GM19372 (cell line): ENCODE results near the gene CENPT.

Source experiments
- ATAC-seq: cut with Tn5 transposase; IDR thresholded peaks from one replicate; pipeline ENCODE4 v1.9.1; 2021; ENCODE audit warnings: mild to moderate bottlenecking, low read depth, moderate library complexity; ENCODE audit not compliant: unreplicated experiment

The CENPT gene

GRCh38 chr16:67820608-67821259 is 26.8 kb downstream of the CENPT start:
- no peak for ATAC-seq

- no peak for ATAC-seq
Measured at GRCh38 chr16:67814567-67814966, 32.9 kb downstream of the CENPT start.

GRCh38 chr16:67811899-67812298 is 35.6 kb downstream of the CENPT start:
- ATAC-seq, result no peak

- ATAC-seq, result no peak
Measured at GRCh38 chr16:67807148-67807682, 40.3 kb downstream of the CENPT start.

GRCh38 chr16:67806428-67807147 is 40.9 kb downstream of the CENPT start, which contains the start of the genes RANBP10 and TSNAXIP1:
Gene RANBP10, minus strand, starts transcription at chr16:67806560. Its CDS starts 24 bp downstream, at chr16:67806536.
Gene TSNAXIP1, plus strand, starts transcription at chr16:67806889. Its CDS starts 261 bp downstream, at chr16:67807150.
- ATAC-seq, result peak; percentile 87

GRCh38 chr16:67805718-67806427 is 41.6 kb downstream of the CENPT start:
- no peak for ATAC-seq

GRCh38 chr16:67804853-67805542 is 42.5 kb downstream of the CENPT start:
- ATAC-seq, result no peak

- no peak for ATAC-seq
Measured at GRCh38 chr16:67803894-67804293, 43.6 kb downstream of the CENPT start.

- no peak for ATAC-seq
Measured at GRCh38 chr16:67801883-67802282, 45.6 kb downstream of the CENPT start.

- ATAC-seq, result no peak
Measured at GRCh38 chr16:67801241-67801640, 46.3 kb downstream of the CENPT start.

- ATAC-seq, result no peak
Measured at GRCh38 chr16:67800338-67800926, 47.1 kb downstream of the CENPT start.

- ATAC-seq, result no peak
Measured at GRCh38 chr16:67796099-67796718, 51.3 kb downstream of the CENPT start.

- no peak for ATAC-seq
Measured at GRCh38 chr16:67790071-67790470, 57.4 kb downstream of the CENPT start.

- no peak for ATAC-seq
Measured at GRCh38 chr16:67786491-67786890, 61.0 kb downstream of the CENPT start.

GRCh38 chr16:67783353-67783725 is 64.2 kb downstream of the CENPT start:
- ATAC-seq, result no peak

- no peak for ATAC-seq
Measured at GRCh38 chr16:67782567-67783352, 64.7 kb downstream of the CENPT start.

- peak; percentile 54 for ATAC-seq
Measured at GRCh38 chr16:67781565-67781921, 66.0 kb downstream of the CENPT start.

- no peak for ATAC-seq
Measured at GRCh38 chr16:67780847-67781564, 66.5 kb downstream of the CENPT start.
